H1 (cell line): Measurements from ENCODE around the gene LMX1A. TPM values are rescaled to one million over a fixed set of nuclear protein-coding genes. Genes with fewer than 3 reads are reported as not detected.

ENCODE experiments used
- ATF3 ChIP-seq: IDR thresholded peaks from 2 replicates; pipeline ENCODE4 v1.6.1; 2011; ENCODE audit warnings: low read depth, mild to moderate bottlenecking, low read length; ENCODE audit not compliant: insufficient read depth
- SUZ12 ChIP-seq: fragments of 200-600 bp; sonication (generic); IDR thresholded peaks from 2 replicates; pipeline ENCODE4 v1.6.1; 2012; ENCODE audit warnings: mild to moderate bottlenecking, inconsistent platforms, low read length, moderate library complexity, mixed read lengths
- polyA plus RNA-seq, 7 experiments: library from polyadenylated mRNA; depleted of rRNA in 3 of 7; stranded (reverse) in 5 of 7; unstranded in 2 of 7; fragments of >200 nt in 5 of 7; fragments of 200-250 nt in 2 of 7; gene quantifications; 1 replicate in 5 of 7; 2 replicates in 1 of 7; 4 replicates in 1 of 7; pipeline versions ENCODE4 v1.2.1 to v1.2.3, GENCODE V29; 2011 to 2013; ENCODE audit warnings: missing spikeins in 2 of 7, mixed read lengths in 2 of 7
- total RNA-seq: library from RNA; stranded (reverse); fragmentation: NEBNext Ultra II Directional; extraction: Animal tissue kit (Norgen Biotek cat#: 25700); gene quantifications from 2 replicates; pipeline ENCODE4 v1.2.1, GENCODE V29; 2021

LMX1A gene
- total and polyA plus RNA-seq, 2 of the 8 experiments (the other 6 are each of a cell fraction or from before 2014, with no cell fraction given) = not detected

- TF ChIP-seq SUZ12 (no peak), ATF3 (no peak)
These were observed 17.4 kb downstream of the LMX1A start (continued) for GRCh38 chr1:165339164-165339563.
